Occipital lobe (tissue), 2 donors: ENCODE results near the gene TLE5. TPM values are rescaled to one million over a fixed set of nuclear protein-coding genes. Genes with fewer than 3 reads are reported as not detected.
"Not testable (repeated sequence)": the region's sequence is repeated elsewhere in the genome, so short reads cannot be mapped to it uniquely, and the experiment has no call there.

ENCODE experiments used
- DNase-seq: peaks from one replicate; lab custom pipeline; 2025; lab: John Stamatoyannopoulos, UW
- total RNA-seq: library from RNA; depleted of rRNA; stranded (reverse); fragments of >200 nt; gene quantifications from one replicate; pipeline ENCODE4 v1.2.3, GENCODE V29; 2014

The TLE5 gene
- total RNA-seq, 1 donor from 2014 or later: 95.8 TPM

GRCh38 chr19:3096267-3096901 is 34.1 kb upstream of the TLE5 start:
- DNase-seq: no peak

GRCh38 chr19:3095441-3096191 is 33.3 kb upstream of the TLE5 start:
- DNase-seq: no peak

GRCh38 chr19:3094601-3095440 is 32.5 kb upstream of the TLE5 start:
- DNase-seq: no peak

GRCh38 chr19:3089299-3089855 is 27.1 kb upstream of the TLE5 start:
- DNase-seq: not testable (repeated sequence)

GRCh38 chr19:3087769-3088168 is 25.5 kb upstream of the TLE5 start:
- no peak for DNase-seq

GRCh38 chr19:3084943-3085342 is 22.6 kb upstream of the TLE5 start:
- DNase-seq: no peak

- DNase-seq: no peak
These were observed 21.7 kb upstream of the TLE5 start for GRCh38 chr19:3083964-3084363.

- DNase-seq: no peak
These were observed 20.0 kb upstream of the TLE5 start for GRCh38 chr19:3082331-3082730.

- no peak for DNase-seq
These were observed 18.0 kb upstream of the TLE5 start for GRCh38 chr19:3080286-3080685.

- DNase-seq: no peak
These were observed 17.3 kb upstream of the TLE5 start for GRCh38 chr19:3079578-3079977.

- DNase-seq: no peak
These were observed 13.5 kb upstream of the TLE5 start for GRCh38 chr19:3075605-3076431.

- DNase-seq: no peak
These were observed 11.8 kb upstream of the TLE5 start for GRCh38 chr19:3073931-3074595.

GRCh38 chr19:3073159-3073563 is 10.9 kb upstream of the TLE5 start:
- no peak for DNase-seq

GRCh38 chr19:3071768-3072167 is 9.5 kb upstream of the TLE5 start:
- DNase-seq: no peak

GRCh38 chr19:3068071-3068470 is 5.8 kb upstream of the TLE5 start:
- DNase-seq: no peak

GRCh38 chr19:3067563-3067962 is 5.3 kb upstream of the TLE5 start:
- DNase-seq: no peak

GRCh38 chr19:3066482-3067049 is 4.3 kb upstream of the TLE5 start:
- DNase-seq: no peak

GRCh38 chr19:3065675-3066357 is 3.5 kb upstream of the TLE5 start:
- no peak for DNase-seq

GRCh38 chr19:3064011-3064330 is 1.7 kb upstream of the TLE5 start:
- no peak for DNase-seq
